KMS-11 (cell line): Measurements from ENCODE around the gene CAPN12.

Source experiments
- H2AFZ ChIP-seq: fragments of 200-600 bp; sonication (generic); 2 replicates; pipeline ENCODE4 v1.6.1; 2016; ENCODE audit warnings: antibody characterized with exemption, mixed run types, low read depth
- H3K27ac ChIP-seq: fragments of 200-600 bp; sonication (generic); 2 replicates; pipeline ENCODE4 v1.6.1; 2016; ENCODE audit warnings: mild to moderate bottlenecking, mixed run types
- H3K27me3 ChIP-seq: fragments of 200-600 bp; sonication (generic); 2 replicates; pipeline ENCODE4 v1.6.1; 2017; ENCODE audit warnings: mild to moderate bottlenecking, low read depth, mixed run types, moderate library complexity; ENCODE audit not compliant: insufficient read depth
- H3K36me3 ChIP-seq: fragments of 200-600 bp; sonication (generic); 2 replicates; pipeline ENCODE4 v1.6.1; 2017; ENCODE audit warnings: mild to moderate bottlenecking, mixed run types; ENCODE audit not compliant: insufficient read depth
- H3K4me1 ChIP-seq: fragments of 200-600 bp; sonication (generic); 2 replicates; pipeline ENCODE4 v1.6.1; 2016; ENCODE audit warnings: mild to moderate bottlenecking, low read depth, mixed run types; ENCODE audit not compliant: poor library complexity, severe bottlenecking
- H3K4me2 ChIP-seq: fragments of 200-600 bp; sonication (generic); 2 replicates; pipeline ENCODE4 v1.7.0; 2016; ENCODE audit warnings: mild to moderate bottlenecking, mixed run types
- H3K4me3 ChIP-seq: fragments of 200-600 bp; sonication (generic); IDR thresholded peaks from 2 replicates; pipeline ENCODE4 v1.6.1; 2017; ENCODE audit warnings: low read depth, low read length, mixed read lengths; ENCODE audit not compliant: insufficient read depth
- H3K79me2 ChIP-seq: fragments of 200-600 bp; sonication (generic); 2 replicates; pipeline ENCODE4 v1.6.1; 2016; ENCODE audit warnings: low read depth, mixed run types; ENCODE audit not compliant: insufficient read depth
- H3K9ac ChIP-seq: fragments of 200-600 bp; sonication (generic); 2 replicates; pipeline ENCODE4 v1.6.1; 2016; ENCODE audit warnings: mild to moderate bottlenecking, mixed run types
- H4K20me1 ChIP-seq: fragments of 200-600 bp; sonication (generic); 2 replicates; pipeline ENCODE4 v1.6.1; 2016; ENCODE audit warnings: mild to moderate bottlenecking, mixed run types; ENCODE audit not compliant: insufficient read depth
- CTCF ChIP-seq: fragments of 200-600 bp; sonication (generic); conservative IDR thresholded peaks from 2 replicates; pipeline ENCODE4 v1.6.1; 2017; ENCODE audit warnings: low read depth, mild to moderate bottlenecking, antibody characterized with exemption, low read length, moderate library complexity, mixed read lengths

The CAPN12 gene

GRCh38 chr19:38722947-38723605 lies 21.2 kb downstream of the CAPN12 start:
- H3K4me2 ChIP-seq, result no peak overlapping the region
- no peaks in the 10 kb centered on the region for H3K36me3 ChIP-seq
- TF ChIP-seq CTCF, result no peak
- no peak overlapping the region for H2AFZ ChIP-seq
- no peak overlapping the region for H3K27ac ChIP-seq
- H3K4me1 ChIP-seq, result no peaks in the 10 kb centered on the region
- no peak overlapping the region for H3K9ac ChIP-seq
- no peaks in the 10 kb centered on the region for H4K20me1 ChIP-seq
- no peak overlapping the region for H3K4me3 ChIP-seq
- H3K27me3 ChIP-seq, result no peaks in the 10 kb centered on the region
- H3K79me2 ChIP-seq, result no peaks in the 10 kb centered on the region

- Histone ChIP-seq H3K79me2 (no peaks in the 10 kb centered on the region), H3K4me2 (no peak overlapping the region)
- TF ChIP-seq CTCF, result no peak
Observed at GRCh38 chr19:38721979-38722773, 22.1 kb downstream of the CAPN12 start.

GRCh38 chr19:38721496-38721895 lies 22.8 kb downstream of the CAPN12 start:
- Histone ChIP-seq H3K4me2 (no peak overlapping the region), H3K4me3 (no peak overlapping the region), H4K20me1 (no peaks in the 10 kb centered on the region), H3K36me3 (no peaks in the 10 kb centered on the region), H2AFZ (no peak overlapping the region), H3K27ac (no peak overlapping the region), H3K4me1 (no peaks in the 10 kb centered on the region), H3K79me2 (no peaks in the 10 kb centered on the region), H3K9ac (no peak overlapping the region), H3K27me3 (no peaks in the 10 kb centered on the region)
- TF ChIP-seq CTCF, result no peak

More at GRCh38 chr19:38721979-38722773, 22.1 kb downstream of the CAPN12 start:
- no peaks in the 10 kb centered on the region for H3K27me3 ChIP-seq
- no peak overlapping the region for H3K4me3 ChIP-seq
- no peak overlapping the region for H2AFZ ChIP-seq
- H3K4me1 ChIP-seq, result no peaks in the 10 kb centered on the region
- H3K27ac ChIP-seq, result no peak overlapping the region
- H3K9ac ChIP-seq, result no peak overlapping the region
- no peaks in the 10 kb centered on the region for H4K20me1 ChIP-seq
- H3K36me3 ChIP-seq, result no peaks in the 10 kb centered on the region

- no peak overlapping the region for H3K27ac ChIP-seq
- H3K36me3 ChIP-seq, result no peaks in the 10 kb centered on the region
- H3K4me2 ChIP-seq, result no peak overlapping the region
Observed at GRCh38 chr19:38720559-38721236, 23.6 kb downstream of the CAPN12 start.

More at GRCh38 chr19:38720559-38721236, 23.6 kb downstream of the CAPN12 start:
- Histone ChIP-seq H3K4me3 (no peak overlapping the region), H3K79me2 (no peaks in the 10 kb centered on the region), H3K4me1 (no peaks in the 10 kb centered on the region), H2AFZ (no peak overlapping the region), H3K27me3 (no peaks in the 10 kb centered on the region), H4K20me1 (no peaks in the 10 kb centered on the region), H3K9ac (no peak overlapping the region)
- TF ChIP-seq CTCF, result no peak
